GM12878 (cell line): Measurements from ENCODE around the gene MAGEH1. TPM values are rescaled to one million over a fixed set of nuclear protein-coding genes. Genes with fewer than 3 reads are reported as not detected.
"Not testable (repeated sequence)": the region's sequence is repeated elsewhere in the genome, so short reads cannot be mapped to it uniquely, and the experiment has no call there.

Experiments used
- ATAC-seq: fragments of 200-7000 bp; cut with Tn5 transposase; 3 replicates; pipeline ENCODE4 v1.9.1; 2020; ENCODE audit warnings: mild to moderate bottlenecking, moderate library complexity
- BruUV-seq: library from RNA; stranded (reverse); fragments of 400-500 nt; replicated peaks from 2 replicates; lab custom pipeline; 2021; lab: Mats Ljungman, UMichigan
- CTCF ChIA-PET: fragments of 300-600 bp; sonication (Branson Sonifier 250); formaldehyde crosslinking; extraction: SDS; loops from one replicate; lab custom pipeline; 2021; ENCODE audit warnings: inconsistent platforms; lab: Yijun Ruan, JAX
- POLR2A ChIA-PET: fragments of 350-600 bp; formaldehyde crosslinking; extraction: SDS; loops from one replicate; lab custom pipeline; 2021; ENCODE audit warnings: inconsistent platforms; lab: Charles Lee
- RAD21 ChIA-PET: fragments of 300-600 bp; sonication (Branson Sonifier 250); formaldehyde crosslinking; loops from one replicate; lab custom pipeline; 2023; ENCODE audit warnings: antibody characterized with exemption; ENCODE audit not compliant: unreplicated experiment; lab: Charles Lee
- SMC1A ChIA-PET: fragments of 300-600 bp; sonication (Branson Sonifier 250); formaldehyde crosslinking; loops from one replicate; lab custom pipeline; 2023; ENCODE audit not compliant: unreplicated experiment, uncharacterized antibody; lab: Charles Lee
- DNase-seq: peaks from one replicate; pipeline ENCODE4 v3.0.0-alpha.2; 2011; ENCODE audit warnings: low read depth, low spot score
- FAIRE-seq: peaks from 3 replicates; lab custom pipeline; 2011; peaks lifted over from hg19 to GRCh38; lab: Jason Lieb, UNC
- H2AFZ ChIP-seq: 2 replicates; pipeline ENCODE4 v1.6.0; 2011; ENCODE audit warnings: low read depth, low read length, control low read depth; ENCODE audit not compliant: control insufficient read depth
- H3K27ac ChIP-seq: 2 replicates; pipeline ENCODE4 v1.5.1; 2011; ENCODE audit warnings: control low read depth; ENCODE audit not compliant: control insufficient read depth, insufficient read depth
- H3K27me3 ChIP-seq, 2 experiments: replicated peaks in 1 of 2; 2 replicates each; pipeline versions ENCODE4 v1.6.0 to v1.6.1; 2011; ENCODE audit warnings: low read length in 1 of 2; ENCODE audit not compliant: control insufficient read depth in 2 of 2, insufficient read depth in 2 of 2
- H3K36me3 ChIP-seq, 2 experiments: 2 replicates each; pipeline ENCODE4 v1.5.1; 2011; ENCODE audit warnings: low read length in 1 of 2; ENCODE audit not compliant: control insufficient read depth in 2 of 2, insufficient read depth in 2 of 2
- H3K4me1 ChIP-seq: 2 replicates; pipeline ENCODE4 v1.6.1; 2011; ENCODE audit warnings: mild to moderate bottlenecking, low read length, moderate library complexity, mixed read lengths; ENCODE audit not compliant: control insufficient read depth, insufficient read depth
- H3K4me2 ChIP-seq: 2 replicates; pipeline ENCODE4 v1.6.0; 2011; ENCODE audit warnings: control low read depth; ENCODE audit not compliant: control insufficient read depth, insufficient read depth
- H3K4me3 ChIP-seq: fragments of 200-600 bp; sonication (generic); 2 replicates; pipeline ENCODE4 v1.5.1; 2016
- H3K79me2 ChIP-seq: 2 replicates; pipeline ENCODE4 v1.6.0; 2011; ENCODE audit warnings: low read length; ENCODE audit not compliant: control insufficient read depth, insufficient read depth
- H3K9ac ChIP-seq: 2 replicates; pipeline ENCODE4 v1.8.0; 2011; ENCODE audit warnings: low read length, control low read depth, mixed read lengths; ENCODE audit not compliant: control insufficient read depth, insufficient read depth
- H3K9me3 ChIP-seq: replicated peaks from 3 replicates; pipeline ENCODE4 v1.5.1; 2011; ENCODE audit warnings: mild to moderate bottlenecking, low read length; ENCODE audit not compliant: control insufficient read depth, insufficient read depth
- H4K20me1 ChIP-seq: 2 replicates; pipeline ENCODE4 v1.6.0; 2011; ENCODE audit not compliant: control insufficient read depth, insufficient read depth
- WGBS: methylation state at CpG from one replicate; pipeline ENCODE4 v1.1.6; 2016; ENCODE audit warnings: low lambda C conversion rate; ENCODE audit not compliant: insufficient replicate concordance, insufficient coverage; ENCODE audit errors: missing lambda C conversion rate; 5-methylcytosine and 5-hydroxymethylcytosine counted together
- in situ Hi-C: fragments of 300-500 bp; cut with MboI; formaldehyde crosslinking; loops from 9 replicates; pipeline ENCODE4 v1.14.3; 2018; ENCODE audit warnings: mixed read lengths
- intact Hi-C: fragments of 100-400 bp; cut with micrococcal nuclease; formaldehyde crosslinking; loops from one replicate; pipeline ENCODE4 v1.14.2; 2022; ENCODE audit not compliant: unreplicated experiment
- polyA plus RNA-seq, 11 experiments: library from polyadenylated mRNA; depleted of rRNA in 4 of 11; unstranded in 6 of 11; stranded (reverse) in 5 of 11; fragments of >200 nt; fragmentation: Nextera tagmentation in 4 of 11; fragmentation: Illumina TruSeq in 1 of 11; extraction: Ambion mirVana in 4 of 11; extraction: Trizol in 1 of 11; gene quantifications; 1 replicate in 1 of 11; 2 replicates in 10 of 11; pipeline versions ENCODE4 v1.2.1 to v1.2.3, GENCODE V29; 2011 to 2016; ENCODE audit warnings: inconsistent platforms in 2 of 11, missing spikeins in 2 of 11, low read depth in 1 of 11
- total RNA-seq, 4 experiments: library from RNA; depleted of rRNA in 3 of 4; stranded (reverse); fragments of >200 nt in 3 of 4; fragmentation: Illumina TruSeq in 1 of 4; extraction: Trizol in 1 of 4; gene quantifications; 2 replicates each; pipeline versions ENCODE4 v1.2.1 to v1.2.3, GENCODE V29; 2013 to 2021

MAGEH1 gene
- total and polyA plus RNA-seq, 10 of the 15 experiments (the other 5 are each of a cell fraction or from before 2014, with no cell fraction given) = 8.7 to 25.2 (median 18.3) TPM

GRCh38 chrX:55455708-55456107 lies 3.8 kb downstream of the MAGEH1 start:
- FAIRE-seq, H3K27me3 ChIP-seq, H3K9me3 ChIP-seq, H3K4me3 ChIP-seq, H3K79me2 ChIP-seq, H3K9ac ChIP-seq, H4K20me1 ChIP-seq, DNase-seq, intact Hi-C loops, CTCF ChIA-PET, in situ Hi-C loops, POLR2A ChIA-PET, RAD21 ChIA-PET, H3K36me3 ChIP-seq, SMC1A ChIA-PET, H2AFZ ChIP-seq, H3K27ac ChIP-seq, BruUV-seq, H3K4me1 ChIP-seq, ATAC-seq, H3K4me2 ChIP-seq: not testable (repeated sequence)
- WGBS = no CpG with 5 or more reads among the region's 6 CpGs

- H3K4me3 ChIP-seq, H3K4me2 ChIP-seq, FAIRE-seq, H3K36me3 ChIP-seq, H3K9me3 ChIP-seq, ATAC-seq, H3K9ac ChIP-seq, RAD21 ChIA-PET, H3K4me1 ChIP-seq, SMC1A ChIA-PET, in situ Hi-C loops, H4K20me1 ChIP-seq, H3K27me3 ChIP-seq, H3K79me2 ChIP-seq, H3K27ac ChIP-seq, H2AFZ ChIP-seq, DNase-seq, CTCF ChIA-PET, POLR2A ChIA-PET, BruUV-seq, intact Hi-C loops: not testable (repeated sequence)
- WGBS = no CpG with 5 or more reads among the region's 5 CpGs
Measured at GRCh38 chrX:55459426-55459825, 7.5 kb downstream of the MAGEH1 start.

GRCh38 chrX:55459926-55460325 lies 8.0 kb downstream of the MAGEH1 start:
- H3K27ac ChIP-seq, H3K36me3 ChIP-seq, H3K4me1 ChIP-seq, FAIRE-seq, H3K79me2 ChIP-seq, POLR2A ChIA-PET, H2AFZ ChIP-seq, BruUV-seq, H3K9me3 ChIP-seq, ATAC-seq, CTCF ChIA-PET, H4K20me1 ChIP-seq, H3K4me3 ChIP-seq, DNase-seq, RAD21 ChIA-PET, H3K27me3 ChIP-seq, H3K9ac ChIP-seq, in situ Hi-C loops, H3K4me2 ChIP-seq, intact Hi-C loops, SMC1A ChIA-PET: not testable (repeated sequence)
- WGBS = no CpG with 5 or more reads among the region's 4 CpGs

GRCh38 chrX:55464050-55464449 lies 12.1 kb downstream of the MAGEH1 start:
- WGBS = no CpG with 5 or more reads among the region's 5 CpGs
- peak; percentile 66 for ATAC-seq
- RAD21 ChIA-PET = not testable (repeated sequence)

More at GRCh38 chrX:55464050-55464449, 12.1 kb downstream of the MAGEH1 start:
- SMC1A ChIA-PET, H4K20me1 ChIP-seq, H3K4me1 ChIP-seq, H3K9ac ChIP-seq, H3K27me3 ChIP-seq, H2AFZ ChIP-seq, in situ Hi-C loops, H3K9me3 ChIP-seq, FAIRE-seq, DNase-seq, H3K4me3 ChIP-seq, POLR2A ChIA-PET, BruUV-seq, H3K79me2 ChIP-seq, CTCF ChIA-PET, intact Hi-C loops, H3K27ac ChIP-seq, H3K36me3 ChIP-seq, H3K4me2 ChIP-seq: not testable (repeated sequence)
